CD4-positive, alpha-beta T cell (primary cell): ENCODE data around the gene RETREG1. TPM values are rescaled to one million over a fixed set of nuclear protein-coding genes. Genes with fewer than 3 reads are reported as not detected.

Source experiments
- ATAC-seq: fragments of 200-7000 bp; cut with Tn5 transposase; one replicate; pipeline ENCODE4 v1.10.0; 2022; ENCODE audit warnings: mild to moderate bottlenecking; ENCODE audit not compliant: poor library complexity
- CTCF ChIA-PET: fragments of 350-600 bp; sonication (Branson Sonifier 250); formaldehyde crosslinking; loops from one replicate; lab custom pipeline; 2021; ENCODE audit warnings: antibody characterized with exemption, inconsistent platforms; lab: Charles Lee
- POLR2A ChIA-PET: fragments of 350-600 bp; sonication (Branson Sonifier 250); formaldehyde crosslinking; loops from one replicate; lab custom pipeline; 2021; ENCODE audit warnings: antibody characterized with exemption, inconsistent platforms; lab: Charles Lee
- DNase-seq, 14 experiments: peaks; one replicate each; pipeline ENCODE4 v3.0.0-alpha.2; 2013 to 2020; ENCODE audit warnings: mixed read lengths in 2 of 14
- H3K27ac ChIP-seq, 2 donors: one replicate each; pipeline versions ENCODE4 v1.5.1 to v1.7.0; 2013; ENCODE audit warnings: low read length in 2 of 2, low read depth in 1 of 2, mild to moderate bottlenecking in 1 of 2
- H3K27me3 ChIP-seq, 2 experiments: 1 replicate in 1 of 2; 2 replicates in 1 of 2; pipeline versions ENCODE4 v1.6.1 to v1.7.0; 2013; ENCODE audit warnings: low read length in 2 of 2, control low read depth in 1 of 2, mild to moderate bottlenecking in 1 of 2, moderate library complexity in 1 of 2; ENCODE audit not compliant: insufficient read depth in 2 of 2, control insufficient read depth in 1 of 2
- H3K36me3 ChIP-seq: one replicate; pipeline ENCODE4 v1.6.1; 2013; ENCODE audit warnings: low read length, control low read depth; ENCODE audit not compliant: insufficient read depth
- H3K4me1 ChIP-seq: one replicate; pipeline ENCODE4 v1.6.1; 2013; ENCODE audit warnings: low read length, control low read depth; ENCODE audit not compliant: insufficient read depth
- H3K4me3 ChIP-seq: one replicate; pipeline ENCODE4 v1.5.1; 2013; ENCODE audit warnings: mild to moderate bottlenecking, low read length, moderate library complexity
- H3K9me3 ChIP-seq, 2 experiments: 1 replicate in 1 of 2; 2 replicates in 1 of 2; pipeline versions ENCODE4 v1.6.1 to v1.7.0; 2013; ENCODE audit warnings: low read length in 2 of 2, mild to moderate bottlenecking in 2 of 2, control low read depth in 1 of 2, moderate library complexity in 1 of 2; ENCODE audit not compliant: control insufficient read depth in 1 of 2, insufficient read depth in 1 of 2
- H3K27ac Mint-ChIP-seq: one replicate; pipeline ENCODE4 v1.8.0; 2020; ENCODE audit warnings: mixed read lengths
- H3K27me3 Mint-ChIP-seq: one replicate; pipeline ENCODE4 v1.8.0; 2021; ENCODE audit warnings: mixed read lengths
- H3K36me3 Mint-ChIP-seq: one replicate; pipeline ENCODE4 v1.8.0; 2021; ENCODE audit warnings: low read depth, mixed read lengths
- H3K4me1 Mint-ChIP-seq: one replicate; pipeline ENCODE4 v1.8.0; 2021; ENCODE audit warnings: low read depth, mixed read lengths
- H3K4me3 Mint-ChIP-seq: one replicate; pipeline ENCODE4 v1.8.0; 2020; ENCODE audit warnings: mild to moderate bottlenecking, mixed read lengths
- H3K9me3 Mint-ChIP-seq: one replicate; pipeline ENCODE4 v1.8.0; 2020; ENCODE audit warnings: mixed read lengths
- CTCF ChIP-seq: fragments of 200-600 bp; IDR thresholded peaks from one replicate; pipeline ENCODE4 v1.8.0; 2022; ENCODE audit warnings: antibody characterized with exemption, mild to moderate bottlenecking
- intact Hi-C, 2 experiments: fragments of 100-400 bp; cut with DNase I in 1 of 2; cut with micrococcal nuclease in 1 of 2; formaldehyde crosslinking; loops; one replicate each; pipeline versions ENCODE4 v1.15.1 to v1.9.0; 2023 to 2025; cut with DNase I, micrococcal nuclease
- total RNA-seq, 174 experiments: library from RNA in 2 of 174; stranded (reverse) in 2 of 174; gene quantifications; one replicate each; pipeline ENCODE4 v1.2.3 and lab custom pipeline; 2021 to 2026

The RETREG1 gene
- total RNA-seq, 2 experiments from 2014 or later: 68.9 to 69.7 TPM

DNA sequence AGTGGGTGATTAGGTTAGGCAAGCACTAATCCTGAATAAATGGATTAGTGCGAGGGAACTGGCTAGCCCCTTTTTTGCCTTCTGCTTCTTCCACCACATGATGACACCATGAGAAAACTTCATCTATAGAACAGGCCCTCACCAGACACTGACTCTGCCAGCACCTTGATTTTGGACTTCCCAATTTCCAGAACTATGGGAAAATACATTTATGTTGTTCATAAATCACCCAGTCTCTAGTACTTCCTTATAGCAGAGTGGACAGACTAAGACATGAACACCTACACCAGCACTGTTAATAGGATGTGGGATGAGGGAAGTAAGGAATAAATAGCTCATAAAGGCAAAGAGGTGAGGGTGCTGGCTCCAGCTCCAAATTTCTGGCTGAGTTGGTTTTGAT is 152.6 kb downstream of the RETREG1 start:
- H3K27ac Mint-ChIP-seq: peak overlapping the region; percentile 95
- H3K4me1 Mint-ChIP-seq: peaks cover 98% of the 10 kb centered on the region
- DNase-seq: no peak
- Histone ChIP-seq H3K9me3 (no peaks in the 10 kb centered on the region), H3K4me3 (peak overlapping the region; percentile 82), H3K36me3 (peaks cover 44% of the 10 kb centered on the region), H3K27me3 (no peaks in the 10 kb centered on the region), H3K27ac (no peak overlapping the region), H3K4me1 (peaks cover 56% of the 10 kb centered on the region)
- no peak for TF ChIP-seq CTCF
- CTCF ChIA-PET: interaction anchor here (1.3 to 1.8 kb wide), 2 partner anchors 8 to 9 kb away, joined by 4 to 9 read pairs; no protein-coding TSS in a partner anchor
- H3K36me3 Mint-ChIP-seq: peaks cover 79% of the 10 kb centered on the region
- POLR2A ChIA-PET: interaction anchor here (1.4 kb wide), 1 partner anchor 153 kb away, joined by 3 read pairs; no protein-coding TSS in a partner anchor
- no peak for ATAC-seq
- intact Hi-C loops: loop anchor here in 1 of 2 experiments (10.0 kb wide), 1 partner anchor 1879 kb away; the partner anchor contains the start of gene OTULINL
- H3K27me3 Mint-ChIP-seq: no peaks in the 10 kb centered on the region
- H3K9me3 Mint-ChIP-seq: no peaks in the 10 kb centered on the region
- H3K4me3 Mint-ChIP-seq: peak overlapping the region; percentile 98

DNA sequence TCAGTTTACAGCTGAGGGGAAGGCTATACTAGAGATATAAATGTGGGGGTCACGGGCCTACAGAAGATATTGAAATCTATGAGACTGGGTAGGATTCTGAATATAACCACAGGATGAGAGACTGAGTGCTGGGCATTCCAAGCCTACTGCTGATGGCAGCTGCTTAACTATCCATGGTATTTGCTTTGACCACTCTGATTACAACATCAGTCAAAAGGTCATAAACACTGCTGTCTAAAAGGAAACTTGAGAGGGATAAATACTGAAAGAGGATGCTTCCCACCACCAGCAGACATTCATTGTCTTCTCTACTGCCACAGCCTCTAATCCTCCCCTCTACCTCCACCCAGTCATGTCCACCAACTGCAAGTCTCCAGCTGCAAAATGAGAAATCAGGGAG is 155.0 kb downstream of the RETREG1 start:
- DNase-seq: no peak
- Histone ChIP-seq H3K4me1 (peaks cover 47% of the 10 kb centered on the region), H3K27ac (no peak overlapping the region), H3K4me3 (no peak overlapping the region), H3K27me3 (no peaks in the 10 kb centered on the region), H3K36me3 (peaks cover 68% of the 10 kb centered on the region), H3K9me3 (no peaks in the 10 kb centered on the region)
- Mint-ChIP-seq H3K27me3 (no peaks in the 10 kb centered on the region), H3K27ac (peak overlapping the region; percentile 30), H3K4me3 (peak overlapping the region; percentile 44), H3K9me3 (no peaks in the 10 kb centered on the region), H3K36me3 (peaks cover 94% of the 10 kb centered on the region), H3K4me1 (peaks cover 97% of the 10 kb centered on the region)
- ChIA-PET POLR2A (no interaction called here), CTCF (no interaction called here)
- intact Hi-C loops: loop anchor here in 1 of 2 experiments (10.0 kb wide), 1 partner anchor 1877 kb away; the partner anchor contains the start of gene OTULINL
- ATAC-seq: no peak
- no peak for TF ChIP-seq CTCF

GRCh38 chr5:16461026-16461425 is 155.8 kb downstream of the RETREG1 start:
- Histone ChIP-seq H3K27me3 (no peaks in the 10 kb centered on the region), H3K36me3 (peaks cover 74% of the 10 kb centered on the region), H3K4me1 (peaks cover 40% of the 10 kb centered on the region), H3K4me3 (no peak overlapping the region), H3K27ac (no peak overlapping the region), H3K9me3 (no peaks in the 10 kb centered on the region)
- intact Hi-C loops: loop anchor here in 1 of 2 experiments (10.0 kb wide), 1 partner anchor 1876 kb away; the partner anchor contains the start of gene OTULINL
- DNase-seq: no peak
- Mint-ChIP-seq H3K4me3 (peak overlapping the region; percentile 42), H3K27ac (peak overlapping the region; percentile 30), H3K27me3 (no peaks in the 10 kb centered on the region), H3K36me3 (peaks cover 97% of the 10 kb centered on the region), H3K4me1 (peaks cover 98% of the 10 kb centered on the region), H3K9me3 (no peaks in the 10 kb centered on the region)
- ATAC-seq: no peak
- ChIA-PET CTCF (interaction anchor here (1.8 kb wide), 1 partner anchor 14 kb away, joined by 4 read pairs; no protein-coding TSS in a partner anchor), POLR2A (no interaction called here)
- no peak for TF ChIP-seq CTCF
